ENCODE data around the gene PLCD4.

DNA sequence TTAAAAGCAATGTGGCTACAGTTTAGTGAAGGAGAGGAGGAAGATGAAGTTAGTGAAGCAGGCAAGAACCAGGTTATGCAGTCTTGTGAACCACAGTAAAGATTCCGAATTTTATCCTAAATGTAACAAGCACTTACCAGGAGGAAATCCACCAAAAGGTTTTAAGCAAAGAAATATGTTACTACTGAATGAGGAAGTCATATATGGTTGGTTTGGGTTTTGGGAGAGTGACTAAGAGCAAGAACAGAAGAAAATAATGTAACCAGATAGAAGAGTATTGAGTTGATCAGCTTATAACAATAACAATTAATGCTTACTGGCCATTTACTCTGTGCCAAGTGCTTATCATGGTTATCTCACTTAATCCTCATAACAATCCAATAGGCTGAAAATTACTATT, 41.4 kb upstream of the PLCD4 start:
- TF ChIP-seq, protein P1, sequence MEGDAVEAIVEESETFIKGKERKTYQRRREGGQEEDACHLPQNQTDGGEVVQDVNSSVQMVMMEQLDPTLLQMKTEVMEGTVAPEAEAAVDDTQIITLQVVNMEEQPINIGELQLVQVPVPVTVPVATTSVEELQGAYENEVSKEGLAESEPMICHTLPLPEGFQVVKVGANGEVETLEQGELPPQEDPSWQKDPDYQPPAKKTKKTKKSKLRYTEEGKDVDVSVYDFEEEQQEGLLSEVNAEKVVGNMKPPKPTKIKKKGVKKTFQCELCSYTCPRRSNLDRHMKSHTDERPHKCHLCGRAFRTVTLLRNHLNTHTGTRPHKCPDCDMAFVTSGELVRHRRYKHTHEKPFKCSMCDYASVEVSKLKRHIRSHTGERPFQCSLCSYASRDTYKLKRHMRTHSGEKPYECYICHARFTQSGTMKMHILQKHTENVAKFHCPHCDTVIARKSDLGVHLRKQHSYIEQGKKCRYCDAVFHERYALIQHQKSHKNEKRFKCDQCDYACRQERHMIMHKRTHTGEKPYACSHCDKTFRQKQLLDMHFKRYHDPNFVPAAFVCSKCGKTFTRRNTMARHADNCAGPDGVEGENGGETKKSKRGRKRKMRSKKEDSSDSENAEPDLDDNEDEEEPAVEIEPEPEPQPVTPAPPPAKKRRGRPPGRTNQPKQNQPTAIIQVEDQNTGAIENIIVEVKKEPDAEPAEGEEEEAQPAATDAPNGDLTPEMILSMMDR (IDR thresholded peaks at IDR 0.05), result no peak
- TF ChIP-seq POLR2A (IDR thresholded peaks at IDR 0.05) (no peak), EP300 (IDR thresholded peaks at IDR 0.05) (no peak), POLR2AphosphoS5 (IDR thresholded peaks at IDR 0.05) (no peak)
